GM12878 (cell line): ENCODE data around the gene LONRF2. TPM values are rescaled to one million over a fixed set of nuclear protein-coding genes. Genes with fewer than 3 reads are reported as not detected.

Source experiments
- ATAC-seq: fragments of 200-7000 bp; cut with Tn5 transposase; 3 replicates; pipeline ENCODE4 v1.9.1; 2020; ENCODE audit warnings: mild to moderate bottlenecking, moderate library complexity
- BruUV-seq: library from RNA; stranded (reverse); fragments of 400-500 nt; replicated peaks from 2 replicates; lab custom pipeline; 2021; lab: Mats Ljungman, UMichigan
- CTCF ChIA-PET: fragments of 300-600 bp; sonication (Branson Sonifier 250); formaldehyde crosslinking; extraction: SDS; loops from one replicate; lab custom pipeline; 2021; ENCODE audit warnings: inconsistent platforms; lab: Yijun Ruan, JAX
- POLR2A ChIA-PET: fragments of 350-600 bp; formaldehyde crosslinking; extraction: SDS; loops from one replicate; lab custom pipeline; 2021; ENCODE audit warnings: inconsistent platforms; lab: Charles Lee
- RAD21 ChIA-PET: fragments of 300-600 bp; sonication (Branson Sonifier 250); formaldehyde crosslinking; loops from one replicate; lab custom pipeline; 2023; ENCODE audit warnings: antibody characterized with exemption; ENCODE audit not compliant: unreplicated experiment; lab: Charles Lee
- SMC1A ChIA-PET: fragments of 300-600 bp; sonication (Branson Sonifier 250); formaldehyde crosslinking; loops from one replicate; lab custom pipeline; 2023; ENCODE audit not compliant: unreplicated experiment, uncharacterized antibody; lab: Charles Lee
- DNase-seq: peaks from one replicate; pipeline ENCODE4 v3.0.0-alpha.2; 2011; ENCODE audit warnings: low read depth, low spot score
- FAIRE-seq: peaks from 3 replicates; lab custom pipeline; 2011; peaks lifted over from hg19 to GRCh38; lab: Jason Lieb, UNC
- H2AFZ ChIP-seq: 2 replicates; pipeline ENCODE4 v1.6.0; 2011; ENCODE audit warnings: low read depth, low read length, control low read depth; ENCODE audit not compliant: control insufficient read depth
- H3K27ac ChIP-seq: 2 replicates; pipeline ENCODE4 v1.5.1; 2011; ENCODE audit warnings: control low read depth; ENCODE audit not compliant: control insufficient read depth, insufficient read depth
- H3K27me3 ChIP-seq, 2 experiments: replicated peaks in 1 of 2; 2 replicates each; pipeline versions ENCODE4 v1.6.0 to v1.6.1; 2011; ENCODE audit warnings: low read length in 1 of 2; ENCODE audit not compliant: control insufficient read depth in 2 of 2, insufficient read depth in 2 of 2
- H3K36me3 ChIP-seq, 2 experiments: 2 replicates each; pipeline ENCODE4 v1.5.1; 2011; ENCODE audit warnings: low read length in 1 of 2; ENCODE audit not compliant: control insufficient read depth in 2 of 2, insufficient read depth in 2 of 2
- H3K4me1 ChIP-seq: 2 replicates; pipeline ENCODE4 v1.6.1; 2011; ENCODE audit warnings: mild to moderate bottlenecking, low read length, moderate library complexity, mixed read lengths; ENCODE audit not compliant: control insufficient read depth, insufficient read depth
- H3K4me2 ChIP-seq: 2 replicates; pipeline ENCODE4 v1.6.0; 2011; ENCODE audit warnings: control low read depth; ENCODE audit not compliant: control insufficient read depth, insufficient read depth
- H3K4me3 ChIP-seq: fragments of 200-600 bp; sonication (generic); 2 replicates; pipeline ENCODE4 v1.5.1; 2016
- H3K79me2 ChIP-seq: 2 replicates; pipeline ENCODE4 v1.6.0; 2011; ENCODE audit warnings: low read length; ENCODE audit not compliant: control insufficient read depth, insufficient read depth
- H3K9ac ChIP-seq: 2 replicates; pipeline ENCODE4 v1.8.0; 2011; ENCODE audit warnings: low read length, control low read depth, mixed read lengths; ENCODE audit not compliant: control insufficient read depth, insufficient read depth
- H3K9me3 ChIP-seq: replicated peaks from 3 replicates; pipeline ENCODE4 v1.5.1; 2011; ENCODE audit warnings: mild to moderate bottlenecking, low read length; ENCODE audit not compliant: control insufficient read depth, insufficient read depth
- H4K20me1 ChIP-seq: 2 replicates; pipeline ENCODE4 v1.6.0; 2011; ENCODE audit not compliant: control insufficient read depth, insufficient read depth
- BACH1 ChIP-seq: fragments of 450-650 bp; IDR thresholded peaks from 2 replicates; pipeline ENCODE4 v1.6.1; 2017; ENCODE audit warnings: mild to moderate bottlenecking, borderline replicate concordance
- BMI1 ChIP-seq: fragments of 450-650 bp; IDR thresholded peaks from 2 replicates; pipeline ENCODE4 v1.6.1; 2016; ENCODE audit warnings: mild to moderate bottlenecking, moderate library complexity, borderline replicate concordance
- CBX5 ChIP-seq: sonication (generic); IDR thresholded peaks from 2 replicates; pipeline ENCODE4 v1.6.1; 2016; ENCODE audit warnings: low read depth, moderate library complexity, mild to moderate bottlenecking, inconsistent platforms
- EZH2 ChIP-seq: IDR thresholded peaks from 2 replicates; pipeline ENCODE4 v1.6.1; 2012; ENCODE audit warnings: low read depth, mild to moderate bottlenecking, control low read depth, inconsistent platforms, low read length, borderline replicate concordance; ENCODE audit not compliant: control insufficient read depth
- GABPA ChIP-seq: IDR thresholded peaks from 2 replicates; pipeline ENCODE4 v1.6.1; 2014; ENCODE audit warnings: antibody characterized with exemption, low read depth, mild to moderate bottlenecking, inconsistent platforms
- IKZF1 ChIP-seq: fragments of 450-650 bp; conservative IDR thresholded peaks from 2 replicates; pipeline ENCODE4 v1.6.1; 2017; ENCODE audit warnings: antibody characterized with exemption, mild to moderate bottlenecking
- JUND ChIP-seq: IDR thresholded peaks from 2 replicates; pipeline ENCODE4 v1.6.1; 2012; ENCODE audit warnings: low read depth, mild to moderate bottlenecking, low read length, improper control_type of control experiment, moderate library complexity
- PAX5 ChIP-seq: IDR thresholded peaks from 2 replicates; pipeline ENCODE4 v1.6.1; 2011; ENCODE audit warnings: low read depth, low read length, borderline replicate concordance
- POLR2A ChIP-seq: IDR thresholded peaks from 2 replicates; pipeline ENCODE4 v1.6.1; 2011; ENCODE audit warnings: low read depth, mild to moderate bottlenecking, low read length
- POLR2AphosphoS5 ChIP-seq: IDR thresholded peaks from 2 replicates; pipeline ENCODE4 v1.6.1; 2011; ENCODE audit warnings: mild to moderate bottlenecking, low read length, inconsistent platforms
- RELA ChIP-seq: fragments of 450-650 bp; IDR thresholded peaks from 2 replicates; pipeline ENCODE4 v1.8.0; 2014; ENCODE audit warnings: borderline replicate concordance; ENCODE audit not compliant: partially characterized antibody
- SMAD5 ChIP-seq: IDR thresholded peaks from 2 replicates; pipeline ENCODE4 v1.6.1; 2016; ENCODE audit warnings: antibody characterized with exemption, low read depth
- SREBF2 ChIP-seq: IDR thresholded peaks from 2 replicates; pipeline ENCODE4 v1.6.1; 2012; ENCODE audit warnings: mild to moderate bottlenecking, low read length
- SUPT20H ChIP-seq: IDR thresholded peaks from 2 replicates; pipeline ENCODE4 v1.6.1; 2011; ENCODE audit warnings: low read depth, mild to moderate bottlenecking, low read length, moderate library complexity, borderline replicate concordance; ENCODE audit not compliant: control insufficient read depth
- ZZZ3 ChIP-seq: IDR thresholded peaks from 2 replicates; pipeline ENCODE4 v1.6.1; 2011; ENCODE audit warnings: low read depth; ENCODE audit not compliant: control insufficient read depth, insufficient read length
- WGBS: methylation state at CpG from one replicate; pipeline ENCODE4 v1.1.6; 2016; ENCODE audit warnings: low lambda C conversion rate; ENCODE audit not compliant: insufficient replicate concordance, insufficient coverage; ENCODE audit errors: missing lambda C conversion rate; 5-methylcytosine and 5-hydroxymethylcytosine counted together
- in situ Hi-C: fragments of 300-500 bp; cut with MboI; formaldehyde crosslinking; loops from 9 replicates; pipeline ENCODE4 v1.14.3; 2018; ENCODE audit warnings: mixed read lengths
- intact Hi-C: fragments of 100-400 bp; cut with micrococcal nuclease; formaldehyde crosslinking; loops from one replicate; pipeline ENCODE4 v1.14.2; 2022; ENCODE audit not compliant: unreplicated experiment
- polyA plus RNA-seq, 11 experiments: library from polyadenylated mRNA; depleted of rRNA in 4 of 11; unstranded in 6 of 11; stranded (reverse) in 5 of 11; fragments of >200 nt; fragmentation: Nextera tagmentation in 4 of 11; fragmentation: Illumina TruSeq in 1 of 11; extraction: Ambion mirVana in 4 of 11; extraction: Trizol in 1 of 11; gene quantifications; 1 replicate in 1 of 11; 2 replicates in 10 of 11; pipeline versions ENCODE4 v1.2.1 to v1.2.3, GENCODE V29; 2011 to 2016; ENCODE audit warnings: inconsistent platforms in 2 of 11, missing spikeins in 2 of 11, low read depth in 1 of 11
- total RNA-seq, 4 experiments: library from RNA; depleted of rRNA in 3 of 4; stranded (reverse); fragments of >200 nt in 3 of 4; fragmentation: Illumina TruSeq in 1 of 4; extraction: Trizol in 1 of 4; gene quantifications; 2 replicates each; pipeline versions ENCODE4 v1.2.1 to v1.2.3, GENCODE V29; 2013 to 2021
- TF ChIP-seq, protein P1 (sequence below): fragments of 450-650 bp; IDR thresholded peaks from 2 replicates; pipeline ENCODE4 v1.6.1; 2017; ENCODE audit warnings: mild to moderate bottlenecking
- TF ChIP-seq, protein P2 (sequence below): fragments of 450-650 bp; IDR thresholded peaks from 2 replicates; pipeline ENCODE4 v1.6.1; 2018; ENCODE audit warnings: mild to moderate bottlenecking, low read depth, moderate library complexity; ENCODE audit not compliant: partially characterized antibody
- TF ChIP-seq, protein P3 (sequence below): fragments of 150-350 bp; IDR thresholded peaks from 2 replicates; pipeline ENCODE4 v1.6.1; 2016; ENCODE audit warnings: low read depth, low read length

LONRF2 gene
- total and polyA plus RNA-seq, 10 of the 15 experiments (the other 5 are each of a cell fraction or from before 2014, with no cell fraction given): under 0.01 to 0.04 (median 0.01) TPM; not detected in 4

DNA sequence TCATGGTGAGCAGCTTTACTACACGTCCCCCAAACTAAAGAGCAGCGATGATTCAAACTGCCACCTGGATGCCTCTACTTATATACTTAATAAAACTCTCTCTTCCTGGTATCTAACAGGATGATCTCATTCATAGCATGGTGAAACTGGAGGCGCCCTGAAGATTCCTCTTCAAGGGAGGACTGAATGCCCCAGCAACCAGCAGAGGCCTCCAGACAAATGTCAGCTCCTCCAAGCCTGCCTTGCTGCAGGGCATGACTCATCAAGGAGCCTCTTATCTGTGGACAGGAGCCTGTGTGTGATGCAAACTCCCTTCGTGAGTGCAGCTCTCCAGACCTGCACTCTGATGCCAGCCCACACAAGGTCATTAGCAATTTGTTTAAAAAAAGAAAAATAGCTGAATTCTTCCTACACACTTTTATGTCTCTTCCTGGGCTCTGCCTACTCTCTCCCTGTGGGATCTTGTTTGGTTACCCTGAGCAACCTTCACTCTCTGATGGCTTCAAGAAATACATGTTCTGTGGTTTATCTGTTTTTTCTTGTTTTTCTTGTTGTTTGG is 30.2 kb downstream of the LONRF2 start:
- Histone ChIP-seq H3K4me1 (no peaks in the 10 kb centered on the region), H3K36me3 (no peaks in the 10 kb centered on the region), H3K9ac (no peak overlapping the region), H3K79me2 (no peaks in the 10 kb centered on the region), H4K20me1 (no peaks in the 10 kb centered on the region), H3K9me3 (no peaks in the 10 kb centered on the region; the same call in 2 of the 3 replicates), H3K27me3 (0 out of 4 replicates have a peak, but pooled peaks cover 0 to 2% of the 10 kb centered on the region in 2 experiments), H3K4me2 (no peak overlapping the region), H3K27ac (no peak overlapping the region)
- no peak for ATAC-seq
- SMC1A ChIA-PET: no interaction called here
- in situ Hi-C loops: no loop called here
- CTCF ChIA-PET: interaction anchor here (1.0 to 1.1 kb wide), 2 partner anchors 29 to 89 kb away, joined by 3 read pairs; no protein-coding TSS in a partner anchor
- RAD21 ChIA-PET: no interaction called here
- no peak for DNase-seq
- 12% methylated on average over 4 of the region's 4 CpGs for WGBS
- POLR2A ChIA-PET: no interaction called here
- no TSS peak for BruUV-seq
- no peak for TF ChIP-seq ZZZ3
- no peak for TF ChIP-seq SMAD5
- no peak for TF ChIP-seq SREBF2
- TF ChIP-seq PAX5: no peak
- no peak for TF ChIP-seq RELA
- TF ChIP-seq JUND: no peak
- TF ChIP-seq GABPA: no peak
- TF ChIP-seq, protein P1, sequence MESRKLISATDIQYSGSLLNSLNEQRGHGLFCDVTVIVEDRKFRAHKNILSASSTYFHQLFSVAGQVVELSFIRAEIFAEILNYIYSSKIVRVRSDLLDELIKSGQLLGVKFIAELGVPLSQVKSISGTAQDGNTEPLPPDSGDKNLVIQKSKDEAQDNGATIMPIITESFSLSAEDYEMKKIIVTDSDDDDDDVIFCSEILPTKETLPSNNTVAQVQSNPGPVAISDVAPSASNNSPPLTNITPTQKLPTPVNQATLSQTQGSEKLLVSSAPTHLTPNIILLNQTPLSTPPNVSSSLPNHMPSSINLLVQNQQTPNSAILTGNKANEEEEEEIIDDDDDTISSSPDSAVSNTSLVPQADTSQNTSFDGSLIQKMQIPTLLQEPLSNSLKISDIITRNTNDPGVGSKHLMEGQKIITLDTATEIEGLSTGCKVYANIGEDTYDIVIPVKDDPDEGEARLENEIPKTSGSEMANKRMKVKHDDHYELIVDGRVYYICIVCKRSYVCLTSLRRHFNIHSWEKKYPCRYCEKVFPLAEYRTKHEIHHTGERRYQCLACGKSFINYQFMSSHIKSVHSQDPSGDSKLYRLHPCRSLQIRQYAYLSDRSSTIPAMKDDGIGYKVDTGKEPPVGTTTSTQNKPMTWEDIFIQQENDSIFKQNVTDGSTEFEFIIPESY: no peak
- no peak for TF ChIP-seq BACH1
- no peak for TF ChIP-seq SUPT20H
- TF ChIP-seq, protein P2, sequence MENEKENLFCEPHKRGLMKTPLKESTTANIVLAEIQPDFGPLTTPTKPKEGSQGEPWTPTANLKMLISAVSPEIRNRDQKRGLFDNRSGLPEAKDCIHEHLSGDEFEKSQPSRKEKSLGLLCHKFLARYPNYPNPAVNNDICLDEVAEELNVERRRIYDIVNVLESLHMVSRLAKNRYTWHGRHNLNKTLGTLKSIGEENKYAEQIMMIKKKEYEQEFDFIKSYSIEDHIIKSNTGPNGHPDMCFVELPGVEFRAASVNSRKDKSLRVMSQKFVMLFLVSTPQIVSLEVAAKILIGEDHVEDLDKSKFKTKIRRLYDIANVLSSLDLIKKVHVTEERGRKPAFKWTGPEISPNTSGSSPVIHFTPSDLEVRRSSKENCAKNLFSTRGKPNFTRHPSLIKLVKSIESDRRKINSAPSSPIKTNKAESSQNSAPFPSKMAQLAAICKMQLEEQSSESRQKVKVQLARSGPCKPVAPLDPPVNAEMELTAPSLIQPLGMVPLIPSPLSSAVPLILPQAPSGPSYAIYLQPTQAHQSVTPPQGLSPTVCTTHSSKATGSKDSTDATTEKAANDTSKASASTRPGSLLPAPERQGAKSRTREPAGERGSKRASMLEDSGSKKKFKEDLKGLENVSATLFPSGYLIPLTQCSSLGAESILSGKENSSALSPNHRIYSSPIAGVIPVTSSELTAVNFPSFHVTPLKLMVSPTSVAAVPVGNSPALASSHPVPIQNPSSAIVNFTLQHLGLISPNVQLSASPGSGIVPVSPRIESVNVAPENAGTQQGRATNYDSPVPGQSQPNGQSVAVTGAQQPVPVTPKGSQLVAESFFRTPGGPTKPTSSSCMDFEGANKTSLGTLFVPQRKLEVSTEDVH: no peak
- no peak for TF ChIP-seq IKZF1
- no peak for TF ChIP-seq CBX5
- no peak for TF ChIP-seq POLR2AphosphoS5
- TF ChIP-seq POLR2A: no peak
- no peak for TF ChIP-seq EZH2
- TF ChIP-seq, protein P3, sequence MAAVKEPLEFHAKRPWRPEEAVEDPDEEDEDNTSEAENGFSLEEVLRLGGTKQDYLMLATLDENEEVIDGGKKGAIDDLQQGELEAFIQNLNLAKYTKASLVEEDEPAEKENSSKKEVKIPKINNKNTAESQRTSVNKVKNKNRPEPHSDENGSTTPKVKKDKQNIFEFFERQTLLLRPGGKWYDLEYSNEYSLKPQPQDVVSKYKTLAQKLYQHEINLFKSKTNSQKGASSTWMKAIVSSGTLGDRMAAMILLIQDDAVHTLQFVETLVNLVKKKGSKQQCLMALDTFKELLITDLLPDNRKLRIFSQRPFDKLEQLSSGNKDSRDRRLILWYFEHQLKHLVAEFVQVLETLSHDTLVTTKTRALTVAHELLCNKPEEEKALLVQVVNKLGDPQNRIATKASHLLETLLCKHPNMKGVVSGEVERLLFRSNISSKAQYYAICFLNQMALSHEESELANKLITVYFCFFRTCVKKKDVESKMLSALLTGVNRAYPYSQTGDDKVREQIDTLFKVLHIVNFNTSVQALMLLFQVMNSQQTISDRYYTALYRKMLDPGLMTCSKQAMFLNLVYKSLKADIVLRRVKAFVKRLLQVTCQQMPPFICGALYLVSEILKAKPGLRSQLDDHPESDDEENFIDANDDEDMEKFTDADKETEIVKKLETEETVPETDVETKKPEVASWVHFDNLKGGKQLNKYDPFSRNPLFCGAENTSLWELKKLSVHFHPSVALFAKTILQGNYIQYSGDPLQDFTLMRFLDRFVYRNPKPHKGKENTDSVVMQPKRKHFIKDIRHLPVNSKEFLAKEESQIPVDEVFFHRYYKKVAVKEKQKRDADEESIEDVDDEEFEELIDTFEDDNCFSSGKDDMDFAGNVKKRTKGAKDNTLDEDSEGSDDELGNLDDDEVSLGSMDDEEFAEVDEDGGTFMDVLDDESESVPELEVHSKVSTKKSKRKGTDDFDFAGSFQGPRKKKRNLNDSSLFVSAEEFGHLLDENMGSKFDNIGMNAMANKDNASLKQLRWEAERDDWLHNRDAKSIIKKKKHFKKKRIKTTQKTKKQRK: no peak
- no peak for TF ChIP-seq BMI1
- TF ChIP-seq, all 136 proteins: peak for 0
- intact Hi-C loops: no loop called here
- Histone ChIP-seq H2AFZ (no peak overlapping the region), H3K4me3 (no peak overlapping the region)
- FAIRE-seq: no peak
